ENCODE measurements around the gene ABCA7.

ABCA7 gene

GRCh38 chr19:1072371-1073015, 32.6 kb downstream of the ABCA7 start:
- DNase-seq (ENCODE audit: low spot score) = no peak

GRCh38 chr19:1073063-1073955, 33.4 kb downstream of the ABCA7 start:
- no peak for DNase-seq (ENCODE audit: low spot score)

GRCh38 chr19:1073956-1074517, 34.1 kb downstream of the ABCA7 start:
- no peak for DNase-seq (ENCODE audit: low spot score)

GRCh38 chr19:1074544-1075283, 34.8 kb downstream of the ABCA7 start:
- DNase-seq (ENCODE audit: low spot score) = no peak

- no peak for DNase-seq (ENCODE audit: low spot score)
These were observed 36.1 kb downstream of the ABCA7 start for GRCh38 chr19:1076046-1076386.

GRCh38 chr19:1076951-1077350, 37.0 kb downstream of the ABCA7 start:
- peak; percentile 40 for DNase-seq (ENCODE audit: low spot score)

GRCh38 chr19:1079566-1080111, 39.7 kb downstream of the ABCA7 start:
- DNase-seq (ENCODE audit: low spot score) = no peak

GRCh38 chr19:1080360-1081161, 40.7 kb downstream of the ABCA7 start:
- DNase-seq (ENCODE audit: low spot score) = no peak

GRCh38 chr19:1081301-1082164, 41.6 kb downstream of the ABCA7 start:
- DNase-seq (ENCODE audit: low spot score) = no peak

GRCh38 chr19:1082165-1082927, 42.4 kb downstream of the ABCA7 start:
- DNase-seq (ENCODE audit: low spot score) = no peak

GRCh38 chr19:1082928-1083816, 43.3 kb downstream of the ABCA7 start:
- no peak for DNase-seq (ENCODE audit: low spot score)

- no peak for DNase-seq (ENCODE audit: low spot score)
These were observed 44.3 kb downstream of the ABCA7 start for GRCh38 chr19:1084024-1084868.

- DNase-seq (ENCODE audit: low spot score) = no peak
These were observed 45.2 kb downstream of the ABCA7 start for GRCh38 chr19:1085053-1085658.

- no peak for DNase-seq (ENCODE audit: low spot score)
These were observed 46.0 kb downstream of the ABCA7 start for GRCh38 chr19:1085676-1086442.

- DNase-seq (ENCODE audit: low spot score) = no peak
These were observed 46.7 kb downstream of the ABCA7 start for GRCh38 chr19:1086613-1087012.

- peak; percentile 81 for DNase-seq (ENCODE audit: low spot score)
These were observed 48.0 kb downstream of the ABCA7 start for GRCh38 chr19:1087813-1088415.
